Left lung (tissue), 10 donors: ENCODE data around the gene EBF4. TPM values are rescaled to one million over a fixed set of nuclear protein-coding genes. Genes with fewer than 3 reads are reported as not detected.

ENCODE experiments used
- ATAC-seq: fragments of 200-7000 bp; cut with Tn5 transposase; one replicate; pipeline ENCODE4 v1.9.1; 2020; ENCODE audit warnings: moderate library complexity
- DNase-seq, 4 donors: peaks; one replicate each; pipeline ENCODE4 v3.0.0-alpha.2; 2013 to 2020
- H3K27ac ChIP-seq, 2 donors: fragments of 200-600 bp; sonication (generic) in 1 of 2; one replicate each; pipeline versions ENCODE4 v1.5.0 to v1.8.0; 2020 to 2021
- H3K27me3 ChIP-seq, 2 donors: fragments of 200-600 bp; sonication (generic) in 1 of 2; one replicate each; pipeline versions ENCODE4 v1.5.0 to v1.8.0; 2020 to 2021
- H3K36me3 ChIP-seq, 2 donors: fragments of 200-600 bp; sonication (generic) in 1 of 2; one replicate each; pipeline versions ENCODE4 v1.5.0 to v1.8.0; 2020 to 2021
- H3K4me1 ChIP-seq, 2 donors: fragments of 200-600 bp; one replicate each; pipeline ENCODE4 v1.8.0; 2021
- H3K4me3 ChIP-seq, 2 donors: fragments of 200-600 bp; sonication (generic) in 1 of 2; one replicate each; pipeline versions ENCODE4 v1.5.0 to v1.8.0; 2020 to 2021; ENCODE audit warnings: mild to moderate bottlenecking in 1 of 2
- H3K9me3 ChIP-seq, 2 donors: fragments of 200-600 bp; sonication (generic) in 1 of 2; one replicate each; pipeline versions ENCODE4 v1.5.0 to v1.8.0; 2020 to 2021
- intact Hi-C, 2 donors: fragments of 100-400 bp; cut with DNase I; formaldehyde crosslinking; loops; one replicate each; pipeline versions ENCODE4 v1.11.2 to v1.14.2; 2022
- polyA plus RNA-seq, 6 donors: library from polyadenylated mRNA; unstranded; fragments of 120-200 nt; gene quantifications; one replicate each; pipeline ENCODE4 v1.2.1, GENCODE V29; 2013; ENCODE audit not compliant: insufficient read length in 6 of 6
- total RNA-seq, 2 donors: library from RNA; stranded (reverse); fragmentation: NEBNext Ultra II Directional; extraction: Animal tissue kit (Norgen Biotek cat#: 25700); gene quantifications; one replicate each; pipeline ENCODE4 v1.2.1, GENCODE V29; 2021
- TF ChIP-seq, protein P1 (sequence below), 2 donors: fragments of 200-600 bp; sonication (generic) in 1 of 2; IDR thresholded peaks; one replicate each; pipeline versions ENCODE4 v1.5.0 to v1.8.0; 2021; ENCODE audit warnings: antibody characterized with exemption in 2 of 2
- donor health status: DM: no; HTN: yes; CAD: no.
- donor health status: DM: no; HTN: no; CAD: no.

The EBF4 gene
- total and polyA plus RNA-seq, 8 donors = 10.0 to 55.9 (median 40.0) TPM

GRCh38 chr20:2736441-2736840 is 43.9 kb downstream of the EBF4 start:
- Histone ChIP-seq H3K27me3 (peaks cover 0 to 4% of the 10 kb centered on the region in 2 donors), H3K9me3 (peaks cover 0 to 14% of the 10 kb centered on the region in 2 donors), H3K27ac (no peak overlapping the region), H3K4me1 (no peaks in the 10 kb centered on the region), H3K4me3 (no peak overlapping the region), H3K36me3 (no peaks in the 10 kb centered on the region)
- ATAC-seq (no peak), DNase-seq (no peak)
- intact Hi-C loops = no loop called here
- TF ChIP-seq, protein P1, sequence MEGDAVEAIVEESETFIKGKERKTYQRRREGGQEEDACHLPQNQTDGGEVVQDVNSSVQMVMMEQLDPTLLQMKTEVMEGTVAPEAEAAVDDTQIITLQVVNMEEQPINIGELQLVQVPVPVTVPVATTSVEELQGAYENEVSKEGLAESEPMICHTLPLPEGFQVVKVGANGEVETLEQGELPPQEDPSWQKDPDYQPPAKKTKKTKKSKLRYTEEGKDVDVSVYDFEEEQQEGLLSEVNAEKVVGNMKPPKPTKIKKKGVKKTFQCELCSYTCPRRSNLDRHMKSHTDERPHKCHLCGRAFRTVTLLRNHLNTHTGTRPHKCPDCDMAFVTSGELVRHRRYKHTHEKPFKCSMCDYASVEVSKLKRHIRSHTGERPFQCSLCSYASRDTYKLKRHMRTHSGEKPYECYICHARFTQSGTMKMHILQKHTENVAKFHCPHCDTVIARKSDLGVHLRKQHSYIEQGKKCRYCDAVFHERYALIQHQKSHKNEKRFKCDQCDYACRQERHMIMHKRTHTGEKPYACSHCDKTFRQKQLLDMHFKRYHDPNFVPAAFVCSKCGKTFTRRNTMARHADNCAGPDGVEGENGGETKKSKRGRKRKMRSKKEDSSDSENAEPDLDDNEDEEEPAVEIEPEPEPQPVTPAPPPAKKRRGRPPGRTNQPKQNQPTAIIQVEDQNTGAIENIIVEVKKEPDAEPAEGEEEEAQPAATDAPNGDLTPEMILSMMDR (IDR thresholded peaks at IDR 0.05) = no peak

DNA sequence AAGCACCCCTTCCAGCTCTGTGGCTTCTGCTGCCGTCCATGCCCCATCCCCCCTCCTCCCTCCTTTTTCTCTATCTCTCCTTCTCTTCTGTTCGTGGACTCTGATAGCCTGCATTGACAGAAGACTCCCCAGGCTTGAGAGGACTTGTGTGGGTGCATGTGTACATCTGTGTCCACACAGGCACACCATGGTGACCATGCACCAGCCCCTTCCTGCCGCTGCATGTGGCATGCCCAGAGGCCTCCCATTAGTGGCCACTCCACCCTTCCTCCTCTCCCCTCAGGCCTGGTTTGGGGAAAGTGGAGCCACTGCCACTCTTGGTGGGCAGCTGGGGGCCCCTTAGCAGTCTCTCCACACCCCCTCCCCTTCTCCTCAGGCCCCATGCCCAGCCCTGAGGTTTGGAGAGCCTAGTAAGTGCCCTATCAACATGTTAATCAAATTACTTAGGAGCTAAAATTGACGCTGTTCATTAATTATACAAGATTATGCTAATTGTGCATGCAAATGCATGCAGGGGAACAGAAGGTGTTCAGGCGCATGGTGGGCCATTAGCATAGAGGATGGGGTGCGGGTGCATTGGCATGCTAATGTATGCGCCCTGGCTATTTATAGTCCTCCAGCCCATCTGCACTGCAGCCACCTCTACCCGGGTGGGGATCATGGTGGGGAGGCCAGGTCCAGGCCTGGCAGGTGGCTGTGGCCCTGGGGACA is 45.9 kb downstream of the EBF4 start:
- Histone ChIP-seq H3K36me3 (no peaks in the 10 kb centered on the region), H3K27ac (no peak overlapping the region), H3K4me3 (no peak overlapping the region), H3K27me3 (peaks cover 0 to 19% of the 10 kb centered on the region in 2 donors), H3K9me3 (no peaks in the 10 kb centered on the region), H3K4me1 (no peaks in the 10 kb centered on the region)
- intact Hi-C loops = no loop called here
- ATAC-seq (no peak), DNase-seq (no peak)
- TF ChIP-seq, protein P1 (IDR thresholded peaks at IDR 0.05) = no peak

GRCh38 chr20:2739042-2739398 is 46.4 kb downstream of the EBF4 start:
- peaks cover 0 to 23% of the 10 kb centered on the region in 2 donors for H3K27me3 ChIP-seq
- DNase-seq = no peak
- no peaks in the 10 kb centered on the region for H3K4me1 ChIP-seq
- no peak overlapping the region for H3K4me3 ChIP-seq
- intact Hi-C loops = no loop called here
- H3K9me3 ChIP-seq = no peaks in the 10 kb centered on the region
- TF ChIP-seq, protein P1 (IDR thresholded peaks at IDR 0.05) = no peak
- no peaks in the 10 kb centered on the region for H3K36me3 ChIP-seq
- no peak for ATAC-seq
- no peak overlapping the region for H3K27ac ChIP-seq

GRCh38 chr20:2740702-2741101 is 48.1 kb downstream of the EBF4 start:
- ATAC-seq = no peak
- TF ChIP-seq, protein P1 (IDR thresholded peaks at IDR 0.05) = no peak
- no peak for DNase-seq
- peaks cover 0 to 21% of the 10 kb centered on the region in 2 donors for H3K27me3 ChIP-seq
- no peak overlapping the region for H3K27ac ChIP-seq
- no peaks in the 10 kb centered on the region for H3K36me3 ChIP-seq
- intact Hi-C loops = no loop called here
- no peaks in the 10 kb centered on the region for H3K9me3 ChIP-seq
- no peak overlapping the region for H3K4me3 ChIP-seq
- no peaks in the 10 kb centered on the region for H3K4me1 ChIP-seq

GRCh38 chr20:2741463-2741862 is 48.9 kb downstream of the EBF4 start:
- Histone ChIP-seq H3K4me3 (no peak overlapping the region), H3K9me3 (no peaks in the 10 kb centered on the region)
- TF ChIP-seq, protein P1 (IDR thresholded peaks at IDR 0.05) = no peak

More at GRCh38 chr20:2741463-2741862, 48.9 kb downstream of the EBF4 start:
- Histone ChIP-seq H3K4me1 (no peaks in the 10 kb centered on the region), H3K27ac (no peak overlapping the region), H3K36me3 (no peaks in the 10 kb centered on the region), H3K27me3 (peaks cover 0 to 21% of the 10 kb centered on the region in 2 donors)
- DNase-seq = no peak
- no peak for ATAC-seq
- intact Hi-C loops = no loop called here
